ENCODE measurements around the gene TMC2.

Gene TMC2

DNA sequence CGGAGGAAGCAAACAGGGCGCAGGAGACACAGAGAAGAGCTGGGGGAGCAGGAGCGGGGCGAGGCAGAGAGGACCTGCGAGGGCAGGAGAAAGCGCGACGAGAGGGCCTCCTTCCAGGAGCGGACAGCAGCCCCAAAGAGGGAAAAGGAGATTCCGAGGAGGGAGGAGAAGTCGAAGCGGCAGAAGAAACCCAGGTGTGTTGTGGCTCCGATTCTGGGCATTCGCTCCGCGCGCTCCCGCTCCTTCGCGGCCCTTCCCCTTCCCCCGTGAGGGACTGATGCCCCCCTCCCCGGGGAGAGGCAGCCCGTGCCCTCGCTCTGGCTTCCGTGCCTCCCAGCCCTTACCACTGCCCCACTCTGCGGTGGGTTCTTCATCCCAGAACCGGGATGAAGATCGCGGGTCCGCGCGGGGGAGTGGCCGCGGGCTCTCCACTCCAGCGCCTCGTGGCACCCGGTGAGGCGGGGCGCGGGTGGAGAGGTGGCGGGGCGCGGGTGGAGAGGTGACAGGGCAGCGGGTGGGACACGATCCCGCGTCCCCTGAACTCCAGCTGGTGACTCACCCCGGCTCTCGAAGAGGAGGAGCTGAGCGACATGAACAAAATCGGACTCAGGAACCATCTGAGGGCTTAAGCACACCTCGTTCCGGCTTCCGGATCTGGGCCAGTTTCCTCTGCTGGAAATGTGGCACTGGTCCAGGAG lies 22.4 kb downstream of the TMC2 start:
- TF ChIP-seq, protein P1, sequence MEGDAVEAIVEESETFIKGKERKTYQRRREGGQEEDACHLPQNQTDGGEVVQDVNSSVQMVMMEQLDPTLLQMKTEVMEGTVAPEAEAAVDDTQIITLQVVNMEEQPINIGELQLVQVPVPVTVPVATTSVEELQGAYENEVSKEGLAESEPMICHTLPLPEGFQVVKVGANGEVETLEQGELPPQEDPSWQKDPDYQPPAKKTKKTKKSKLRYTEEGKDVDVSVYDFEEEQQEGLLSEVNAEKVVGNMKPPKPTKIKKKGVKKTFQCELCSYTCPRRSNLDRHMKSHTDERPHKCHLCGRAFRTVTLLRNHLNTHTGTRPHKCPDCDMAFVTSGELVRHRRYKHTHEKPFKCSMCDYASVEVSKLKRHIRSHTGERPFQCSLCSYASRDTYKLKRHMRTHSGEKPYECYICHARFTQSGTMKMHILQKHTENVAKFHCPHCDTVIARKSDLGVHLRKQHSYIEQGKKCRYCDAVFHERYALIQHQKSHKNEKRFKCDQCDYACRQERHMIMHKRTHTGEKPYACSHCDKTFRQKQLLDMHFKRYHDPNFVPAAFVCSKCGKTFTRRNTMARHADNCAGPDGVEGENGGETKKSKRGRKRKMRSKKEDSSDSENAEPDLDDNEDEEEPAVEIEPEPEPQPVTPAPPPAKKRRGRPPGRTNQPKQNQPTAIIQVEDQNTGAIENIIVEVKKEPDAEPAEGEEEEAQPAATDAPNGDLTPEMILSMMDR (IDR thresholded peaks at IDR 0.05), result no peak

DNA sequence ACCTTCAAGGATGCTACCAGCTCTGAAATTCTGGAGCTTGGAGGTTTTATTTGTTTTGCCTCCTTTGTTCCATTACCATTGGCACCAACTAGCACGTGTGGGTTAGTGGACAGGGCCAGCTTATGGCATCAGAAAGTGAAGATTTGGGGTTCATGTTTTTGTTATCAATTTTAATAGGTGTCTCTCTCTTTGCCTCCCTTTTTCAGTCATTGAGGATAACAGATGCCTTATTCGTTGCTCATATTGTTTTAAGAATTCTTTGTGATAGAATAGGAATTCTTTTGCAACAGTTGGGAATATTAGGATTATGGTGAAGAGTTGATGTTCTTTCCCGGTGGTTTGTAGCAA lies 22.9 kb downstream of the TMC2 start:
- TF ChIP-seq, protein P1 (IDR thresholded peaks at IDR 0.05), result no peak

DNA sequence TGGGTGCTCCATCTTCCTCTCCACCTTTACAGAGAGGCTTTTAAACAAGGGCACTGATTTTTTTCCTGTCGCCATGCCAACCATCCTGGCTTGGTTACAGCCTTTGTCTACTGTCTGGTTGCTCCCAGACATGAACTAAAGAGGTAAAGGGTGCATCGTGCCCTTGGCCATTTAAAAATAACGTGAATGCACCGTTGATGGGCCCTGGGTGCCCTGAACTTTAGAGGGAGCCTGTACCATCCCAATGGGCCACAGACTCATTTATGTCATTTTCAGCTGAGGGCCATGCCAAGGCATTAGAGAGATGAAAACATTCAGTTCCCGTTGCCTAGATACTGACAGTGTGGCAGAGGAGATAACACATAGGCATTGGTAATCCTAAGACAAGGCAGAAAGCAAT lies 23.3 kb downstream of the TMC2 start:
- TF ChIP-seq, protein P1 (IDR thresholded peaks at IDR 0.05), result no peak

DNA sequence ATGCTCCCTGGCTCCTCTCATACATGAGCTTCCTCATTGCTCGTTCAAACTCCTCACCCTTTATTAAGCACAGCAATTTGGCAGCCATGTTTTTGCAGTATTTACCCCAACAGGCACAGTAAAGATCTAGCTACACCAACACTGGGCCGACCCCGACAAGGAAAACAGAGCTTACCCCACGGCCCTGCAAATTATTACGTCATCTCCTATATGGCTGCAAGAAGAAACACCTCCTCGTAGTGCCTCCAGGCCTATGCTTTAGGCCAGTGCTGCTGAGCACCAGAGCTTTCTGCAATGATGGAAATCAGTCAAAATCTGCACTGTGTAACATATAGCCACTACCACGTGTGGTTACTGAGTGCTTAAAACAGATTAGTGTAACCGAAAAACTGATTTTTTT lies 26.7 kb downstream of the TMC2 start:
- TF ChIP-seq, protein P1 (IDR thresholded peaks at IDR 0.05), result no peak

DNA sequence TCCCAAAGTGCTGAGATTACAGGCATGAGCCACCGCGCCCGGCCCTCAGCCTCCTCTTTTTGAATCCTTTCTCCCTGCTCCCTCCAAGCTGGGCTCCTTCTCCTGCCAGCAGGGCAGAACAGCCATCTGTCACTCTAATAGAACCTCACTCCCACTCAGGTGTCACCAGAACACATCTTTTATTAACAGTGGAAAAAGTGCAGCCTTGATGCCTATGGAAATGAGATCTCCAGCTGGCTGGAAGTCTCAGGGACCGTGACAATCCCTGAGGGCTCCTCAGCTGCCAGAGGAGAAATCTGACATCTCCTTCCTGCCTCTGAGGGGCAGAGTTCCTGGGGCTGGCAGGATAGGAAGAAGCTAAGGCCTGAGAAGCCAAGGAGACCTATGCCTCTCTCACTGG lies 28.0 kb downstream of the TMC2 start:
- TF ChIP-seq, protein P1 (IDR thresholded peaks at IDR 0.05), result no peak

DNA sequence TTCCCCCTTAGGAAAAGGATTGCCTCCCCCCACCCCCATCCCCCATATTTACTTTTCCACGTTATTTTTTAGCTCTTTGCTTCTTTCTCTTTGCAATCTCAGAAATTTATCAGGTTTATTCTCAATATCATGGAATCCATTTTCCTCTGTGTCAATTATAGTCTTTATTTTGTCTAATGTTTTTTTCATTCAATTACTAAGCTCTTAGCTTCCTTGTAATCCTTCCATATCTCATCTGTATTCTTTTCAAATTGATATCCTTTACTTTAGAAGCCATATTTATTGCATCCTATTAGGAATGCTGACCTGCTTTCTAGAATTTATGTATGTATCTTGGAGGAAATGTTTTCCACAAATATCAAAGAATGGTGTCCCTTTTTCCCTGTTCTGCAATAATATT lies 39.3 kb downstream of the TMC2 start:
- TF ChIP-seq, protein P1 (IDR thresholded peaks at IDR 0.05), result no peak

DNA sequence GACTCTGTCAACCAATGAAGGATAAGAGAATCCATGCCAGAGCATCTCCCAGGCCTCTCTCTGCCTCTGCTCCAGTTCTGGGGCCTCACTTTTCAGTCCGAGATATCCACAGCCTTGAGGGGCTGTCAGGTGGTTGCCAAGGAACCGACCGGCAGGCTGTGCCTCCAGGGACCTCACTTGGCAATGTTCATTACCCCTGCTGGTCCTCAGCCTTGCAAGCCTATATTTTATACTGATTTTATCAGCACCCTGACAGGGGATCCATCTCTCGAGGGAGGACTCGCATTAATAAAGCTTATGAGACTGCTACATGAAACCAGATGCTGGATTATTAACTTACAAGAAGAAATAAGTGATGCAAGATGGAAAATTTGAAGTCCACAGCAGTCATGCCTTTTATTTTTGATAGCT lies 39.9 kb downstream of the TMC2 start:
- TF ChIP-seq, protein P1 (IDR thresholded peaks at IDR 0.05), result no peak

Data from LNCAP (cell line).